AG04449 (cell line): Measurements from ENCODE around the gene USP40.

Experiments used
- CTCF ChIA-PET: fragments of 350-600 bp; formaldehyde crosslinking; extraction: SDS; loops from one replicate; lab custom pipeline; 2021; ENCODE audit warnings: antibody characterized with exemption; lab: Yijun Ruan, JAX
- POLR2A ChIA-PET: fragments of 400-600, 350-600 bp; formaldehyde crosslinking; extraction: SDS; loops from one replicate; lab custom pipeline; 2020; ENCODE audit warnings: antibody characterized with exemption, inconsistent platforms; lab: Yijun Ruan, JAX
- DNase-seq: peaks from one replicate; pipeline ENCODE4 v3.0.0-alpha.2; 2010; ENCODE audit warnings: low read depth, low spot score
- H3K4me3 ChIP-seq: 2 replicates; pipeline ENCODE4 v1.5.1; 2011; ENCODE audit warnings: low read depth, mild to moderate bottlenecking, control low read depth, low read length
- CTCF ChIP-seq: IDR thresholded peaks from one replicate; pipeline ENCODE4 v1.5.1; 2011; ENCODE audit warnings: mild to moderate bottlenecking, moderate library complexity, low read length, control low read depth, inconsistent platforms; ENCODE audit not compliant: insufficient read depth; ENCODE audit errors: missing control alignments

The USP40 gene

GRCh38 chr2:233446606-233447305 is 119.8 kb downstream of the USP40 start:
- ChIA-PET POLR2A (no interaction called here), CTCF (interaction anchor here (0.6 to 6.1 kb wide), 10 partner anchors 10 to 482 kb away, joined by 3 to 55 read pairs (median 4); partner anchors contain the start of gene UGT1A5)
- no peak for TF ChIP-seq CTCF
- DNase-seq = no peak
- H3K4me3 ChIP-seq = no peak overlapping the region

- H3K4me3 ChIP-seq = no peak overlapping the region
- POLR2A ChIA-PET = no interaction called here
- no peak for TF ChIP-seq CTCF
- DNase-seq = no peak
- CTCF ChIA-PET = interaction anchor here (0.6 to 6.1 kb wide), 5 partner anchors 9 to 266 kb away, joined by 3 to 55 read pairs (median 3); partner anchors contain the start of gene UGT1A5
Measured at GRCh38 chr2:233446121-233446520, 120.5 kb downstream of the USP40 start.

- H3K4me3 ChIP-seq = no peak overlapping the region
- CTCF ChIA-PET = interaction anchor here (0.8 to 10.7 kb wide), 8 partner anchors 11 to 267 kb away, joined by 3 to 117 read pairs (median 14); partner anchors contain the start of genes DGKD and UGT1A5
- no peak for TF ChIP-seq CTCF
- POLR2A ChIA-PET = no interaction called here
- DNase-seq = no peak
Measured at GRCh38 chr2:233445152-233445830, 121.3 kb downstream of the USP40 start.

- CTCF ChIA-PET = interaction anchor here (0.6 to 10.7 kb wide), 21 partner anchors 8 to 592 kb away, joined by 3 to 117 read pairs (median 5); partner anchors contain the start of genes DGKD and UGT1A5
- no peak for TF ChIP-seq CTCF
- POLR2A ChIA-PET = no interaction called here
- DNase-seq = no peak
- H3K4me3 ChIP-seq = no peak overlapping the region
Measured at GRCh38 chr2:233444501-233444900, 122.1 kb downstream of the USP40 start.

- ChIA-PET POLR2A (no interaction called here), CTCF (interaction anchor here (0.6 to 10.7 kb wide), 37 partner anchors 9 to 591 kb away, joined by 3 to 117 read pairs (median 4); partner anchors contain the start of genes ATG16L1, DGKD, UGT1A4 and UGT1A5)
- no peak overlapping the region for H3K4me3 ChIP-seq
- DNase-seq = peak; percentile 26
- peak; percentile 67 for TF ChIP-seq CTCF
Measured at GRCh38 chr2:233443511-233444183, 122.9 kb downstream of the USP40 start.

GRCh38 chr2:233442028-233442310 is 124.6 kb downstream of the USP40 start:
- H3K4me3 ChIP-seq = no peak overlapping the region
- no peak for TF ChIP-seq CTCF
- ChIA-PET CTCF (interaction anchor here (1.0 to 10.7 kb wide), 4 partner anchors 15 to 92 kb away, joined by 4 to 117 read pairs (median 17); no protein-coding TSS in a partner anchor), POLR2A (no interaction called here)
- DNase-seq = no peak
